Neural cell (in vitro differentiated cells): ENCODE measurements around the gene PLEKHA3. TPM values are rescaled to one million over a fixed set of nuclear protein-coding genes. Genes with fewer than 3 reads are reported as not detected.

Experiments
- H2AFZ ChIP-seq: fragments of 200-600, 300-800 bp; sonication (generic), shearing (Covaris generic); 2 replicates; pipeline ENCODE4 v1.6.0; 2014; ENCODE audit warnings: low read depth, mild to moderate bottlenecking, antibody characterized with exemption, low read length, moderate library complexity
- H3F3A ChIP-seq: fragments of 200-600 bp; shearing (Covaris generic); 2 replicates; pipeline ENCODE4 v1.6.1; 2016; ENCODE audit warnings: mild to moderate bottlenecking, moderate library complexity, mixed read lengths, antibody characterized with exemption, low read length; ENCODE audit not compliant: insufficient read depth, poor library complexity, severe bottlenecking
- H3K27ac ChIP-seq: fragments of 200-600, 300-800 bp; sonication (generic), shearing (Covaris generic); 2 replicates; pipeline ENCODE4 v1.5.1; 2014; ENCODE audit warnings: mild to moderate bottlenecking, low read length, moderate library complexity
- H3K27me3 ChIP-seq: fragments of 300-800, 200-600 bp; sonication (generic), shearing (Covaris generic); 2 replicates; pipeline ENCODE4 v1.6.0; 2014; ENCODE audit warnings: mild to moderate bottlenecking, low read depth, low read length, moderate library complexity; ENCODE audit not compliant: insufficient read depth
- H3K36me3 ChIP-seq: fragments of 300-800, 200-600 bp; sonication (generic), shearing (Covaris generic); 2 replicates; pipeline ENCODE4 v1.5.1; 2014; ENCODE audit warnings: mild to moderate bottlenecking, antibody characterized with exemption, low read length, moderate library complexity; ENCODE audit not compliant: insufficient read depth
- H3K4me2 ChIP-seq: fragments of 300-800, 200-600 bp; sonication (generic), shearing (Covaris generic); 2 replicates; pipeline ENCODE4 v1.6.0; 2014; ENCODE audit warnings: mild to moderate bottlenecking, low read length
- H3K4me3 ChIP-seq: fragments of 300-800, 200-600 bp; sonication (generic), shearing (Covaris generic); 2 replicates; pipeline ENCODE4 v1.5.1; 2014; ENCODE audit warnings: mild to moderate bottlenecking, low read length, moderate library complexity
- H3K79me2 ChIP-seq: fragments of 200-600 bp; shearing (Covaris generic); replicated peaks from 2 replicates; pipeline ENCODE4 v1.6.0; 2014; ENCODE audit warnings: mild to moderate bottlenecking, low read length, moderate library complexity; ENCODE audit not compliant: insufficient read depth
- H3K9ac ChIP-seq: fragments of 300-800, 200-600 bp; sonication (generic), shearing (Covaris generic); 2 replicates; pipeline ENCODE4 v1.6.1; 2016; ENCODE audit warnings: mild to moderate bottlenecking, low read length, mixed read lengths
- H3K9me2 ChIP-seq: fragments of 200-600 bp; shearing (Covaris generic); 2 replicates; pipeline ENCODE4 v1.6.1; 2016; ENCODE audit warnings: mild to moderate bottlenecking, low read length, mixed read lengths; ENCODE audit not compliant: insufficient read depth
- H3K9me3 ChIP-seq: fragments of 200-600, 300-800 bp; sonication (generic), shearing (Covaris generic); 2 replicates; pipeline ENCODE4 v1.6.1; 2016; ENCODE audit warnings: mild to moderate bottlenecking, mixed run types, low read length, moderate library complexity, mixed read lengths
- H4K20me1 ChIP-seq: fragments of 200-600 bp; shearing (Covaris generic); 2 replicates; pipeline ENCODE4 v1.6.1; 2016; ENCODE audit warnings: mild to moderate bottlenecking, mixed run types; ENCODE audit not compliant: insufficient read depth
- EZH2 ChIP-seq: fragments of 200-600, 300-800 bp; shearing (Covaris generic), sonication (generic); IDR thresholded peaks from 2 replicates; pipeline ENCODE4 v1.6.1; 2014; ENCODE audit warnings: antibody characterized with exemption, low read length, borderline replicate concordance, mild to moderate bottlenecking; ENCODE audit not compliant: insufficient read depth, poor library complexity, severe bottlenecking
- MXI1 ChIP-seq: fragments of 450-650 bp; conservative IDR thresholded peaks from 2 replicates; pipeline ENCODE4 v1.6.1; 2014; ENCODE audit warnings: antibody characterized with exemption, mild to moderate bottlenecking; ENCODE audit not compliant: poor library complexity, severe bottlenecking
- POLR2AphosphoS5 ChIP-seq: IDR thresholded peaks from 2 replicates; pipeline ENCODE4 v1.6.1; 2012
- RAD21 ChIP-seq: fragments of 450-650 bp; conservative IDR thresholded peaks from 2 replicates; pipeline ENCODE4 v1.6.1; 2014; ENCODE audit warnings: antibody characterized with exemption, mild to moderate bottlenecking, moderate library complexity
- SMC3 ChIP-seq: fragments of 450-650 bp; conservative IDR thresholded peaks from 2 replicates; pipeline ENCODE4 v1.6.1; 2014; ENCODE audit warnings: antibody characterized with exemption, mild to moderate bottlenecking, moderate library complexity; ENCODE audit not compliant: poor library complexity
- TAF1 ChIP-seq: IDR thresholded peaks from 2 replicates; pipeline ENCODE4 v1.6.1; 2012; ENCODE audit warnings: low read depth
- polyA plus RNA-seq: library from polyadenylated mRNA; depleted of rRNA; stranded (reverse); fragments of >200 nt; gene quantifications from 2 replicates; pipeline ENCODE4 v1.2.3, GENCODE V29; 2014
- TF ChIP-seq, protein P1 (sequence below): fragments of 450-650 bp; IDR thresholded peaks from 2 replicates; pipeline ENCODE4 v1.5.1; 2014; ENCODE audit warnings: antibody characterized with exemption, mild to moderate bottlenecking, moderate library complexity; ENCODE audit not compliant: poor library complexity, severe bottlenecking
- TF ChIP-seq, protein P2 (sequence below): IDR thresholded peaks from 2 replicates; pipeline ENCODE4 v1.6.1; 2012; ENCODE audit warnings: borderline replicate concordance

Gene PLEKHA3
- polyA plus RNA-seq, 1 donor from 2014 or later = 16.8 TPM

DNA sequence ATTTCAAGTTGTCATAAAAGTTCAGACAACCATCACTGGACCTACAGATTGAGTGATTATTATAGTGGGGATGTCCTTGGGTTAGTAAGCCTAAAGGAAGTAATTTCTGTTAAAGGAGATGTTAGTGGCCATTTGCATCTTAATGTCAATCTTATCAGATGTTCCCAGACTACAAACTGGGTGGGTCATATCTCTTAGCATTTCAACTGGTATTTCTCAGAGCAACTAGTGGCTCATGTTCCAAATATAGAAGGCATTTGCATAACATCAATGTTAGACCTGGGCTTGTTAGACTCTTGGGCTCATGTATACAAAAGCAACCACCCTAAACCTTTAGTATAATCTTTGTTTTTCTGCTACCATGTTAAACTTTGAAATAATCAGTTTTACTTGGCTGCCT, 17.9 kb downstream of the PLEKHA3 start:
- H3K79me2 ChIP-seq = no peaks in the 10 kb centered on the region
- no peak overlapping the region for H3K4me3 ChIP-seq
- H3K4me2 ChIP-seq = no peak overlapping the region
- H4K20me1 ChIP-seq = no peaks in the 10 kb centered on the region
- H3K27me3 ChIP-seq = no peaks in the 10 kb centered on the region
- H3K36me3 ChIP-seq = peaks cover 20% of the 10 kb centered on the region
- no peak overlapping the region for H3K27ac ChIP-seq
- H3K9me3 ChIP-seq = no peaks in the 10 kb centered on the region
- no peak overlapping the region for H3K9ac ChIP-seq
- no peaks in the 10 kb centered on the region for H3K9me2 ChIP-seq
- H3F3A ChIP-seq = no peaks in the 10 kb centered on the region
- H2AFZ ChIP-seq = no peak overlapping the region
- TF ChIP-seq, protein P1, sequence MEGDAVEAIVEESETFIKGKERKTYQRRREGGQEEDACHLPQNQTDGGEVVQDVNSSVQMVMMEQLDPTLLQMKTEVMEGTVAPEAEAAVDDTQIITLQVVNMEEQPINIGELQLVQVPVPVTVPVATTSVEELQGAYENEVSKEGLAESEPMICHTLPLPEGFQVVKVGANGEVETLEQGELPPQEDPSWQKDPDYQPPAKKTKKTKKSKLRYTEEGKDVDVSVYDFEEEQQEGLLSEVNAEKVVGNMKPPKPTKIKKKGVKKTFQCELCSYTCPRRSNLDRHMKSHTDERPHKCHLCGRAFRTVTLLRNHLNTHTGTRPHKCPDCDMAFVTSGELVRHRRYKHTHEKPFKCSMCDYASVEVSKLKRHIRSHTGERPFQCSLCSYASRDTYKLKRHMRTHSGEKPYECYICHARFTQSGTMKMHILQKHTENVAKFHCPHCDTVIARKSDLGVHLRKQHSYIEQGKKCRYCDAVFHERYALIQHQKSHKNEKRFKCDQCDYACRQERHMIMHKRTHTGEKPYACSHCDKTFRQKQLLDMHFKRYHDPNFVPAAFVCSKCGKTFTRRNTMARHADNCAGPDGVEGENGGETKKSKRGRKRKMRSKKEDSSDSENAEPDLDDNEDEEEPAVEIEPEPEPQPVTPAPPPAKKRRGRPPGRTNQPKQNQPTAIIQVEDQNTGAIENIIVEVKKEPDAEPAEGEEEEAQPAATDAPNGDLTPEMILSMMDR = no peak
- TF ChIP-seq SMC3 (no peak), POLR2AphosphoS5 (no peak)
- TF ChIP-seq, protein P2, sequence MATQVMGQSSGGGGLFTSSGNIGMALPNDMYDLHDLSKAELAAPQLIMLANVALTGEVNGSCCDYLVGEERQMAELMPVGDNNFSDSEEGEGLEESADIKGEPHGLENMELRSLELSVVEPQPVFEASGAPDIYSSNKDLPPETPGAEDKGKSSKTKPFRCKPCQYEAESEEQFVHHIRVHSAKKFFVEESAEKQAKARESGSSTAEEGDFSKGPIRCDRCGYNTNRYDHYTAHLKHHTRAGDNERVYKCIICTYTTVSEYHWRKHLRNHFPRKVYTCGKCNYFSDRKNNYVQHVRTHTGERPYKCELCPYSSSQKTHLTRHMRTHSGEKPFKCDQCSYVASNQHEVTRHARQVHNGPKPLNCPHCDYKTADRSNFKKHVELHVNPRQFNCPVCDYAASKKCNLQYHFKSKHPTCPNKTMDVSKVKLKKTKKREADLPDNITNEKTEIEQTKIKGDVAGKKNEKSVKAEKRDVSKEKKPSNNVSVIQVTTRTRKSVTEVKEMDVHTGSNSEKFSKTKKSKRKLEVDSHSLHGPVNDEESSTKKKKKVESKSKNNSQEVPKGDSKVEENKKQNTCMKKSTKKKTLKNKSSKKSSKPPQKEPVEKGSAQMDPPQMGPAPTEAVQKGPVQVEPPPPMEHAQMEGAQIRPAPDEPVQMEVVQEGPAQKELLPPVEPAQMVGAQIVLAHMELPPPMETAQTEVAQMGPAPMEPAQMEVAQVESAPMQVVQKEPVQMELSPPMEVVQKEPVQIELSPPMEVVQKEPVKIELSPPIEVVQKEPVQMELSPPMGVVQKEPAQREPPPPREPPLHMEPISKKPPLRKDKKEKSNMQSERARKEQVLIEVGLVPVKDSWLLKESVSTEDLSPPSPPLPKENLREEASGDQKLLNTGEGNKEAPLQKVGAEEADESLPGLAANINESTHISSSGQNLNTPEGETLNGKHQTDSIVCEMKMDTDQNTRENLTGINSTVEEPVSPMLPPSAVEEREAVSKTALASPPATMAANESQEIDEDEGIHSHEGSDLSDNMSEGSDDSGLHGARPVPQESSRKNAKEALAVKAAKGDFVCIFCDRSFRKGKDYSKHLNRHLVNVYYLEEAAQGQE = no peak

DNA sequence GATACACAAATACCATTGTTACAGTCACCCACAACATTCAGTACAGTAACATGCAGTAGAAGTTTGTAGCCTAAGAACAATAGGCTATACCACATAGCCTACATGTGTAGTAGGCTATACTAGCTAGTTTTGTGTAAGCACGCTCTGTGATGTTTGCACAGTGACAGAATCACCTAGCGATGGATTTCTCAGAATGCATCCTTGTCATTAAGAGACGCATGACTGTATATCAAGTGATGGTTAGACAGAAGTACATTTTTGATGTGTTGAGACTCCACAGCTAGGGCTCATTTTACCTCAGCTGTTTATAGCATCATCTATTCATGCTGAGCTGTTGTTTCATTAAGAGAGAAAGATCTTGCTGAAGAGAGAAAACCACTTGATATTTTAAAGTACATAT, 19.4 kb downstream of the PLEKHA3 start:
- Histone ChIP-seq H3K9me2 (no peaks in the 10 kb centered on the region), H3F3A (no peaks in the 10 kb centered on the region), H3K4me3 (no peak overlapping the region), H3K9ac (no peak overlapping the region), H2AFZ (no peak overlapping the region), H3K4me2 (no peak overlapping the region), H3K27ac (no peak overlapping the region), H3K36me3 (peaks cover 17% of the 10 kb centered on the region), H3K79me2 (no peaks in the 10 kb centered on the region), H4K20me1 (no peaks in the 10 kb centered on the region), H3K9me3 (no peaks in the 10 kb centered on the region), H3K27me3 (no peaks in the 10 kb centered on the region)
- TF ChIP-seq TAF1 (no peak), RAD21 (no peak), EZH2 (no peak)
- TF ChIP-seq, protein P1 = no peak

DNA sequence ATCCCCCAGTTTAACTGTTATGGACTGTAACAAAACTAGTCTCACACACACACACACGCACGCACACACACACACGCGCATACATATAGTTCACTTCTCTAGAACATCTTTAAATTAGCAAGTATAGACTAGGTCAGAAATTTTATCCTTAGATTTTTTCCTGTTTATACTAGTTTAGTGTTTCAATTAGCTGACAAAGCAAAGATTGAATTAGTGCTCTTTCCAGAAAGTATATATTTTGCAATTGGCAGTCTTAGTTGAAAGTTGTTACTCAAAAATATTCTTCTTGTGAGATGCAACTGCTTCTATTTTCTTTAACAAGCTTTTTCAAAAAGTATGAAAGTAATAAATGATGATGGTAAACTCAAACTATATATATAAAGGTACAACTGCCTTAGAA, 22.5 kb downstream of the PLEKHA3 start:
- no peak overlapping the region for H3K27ac ChIP-seq
- H3K27me3 ChIP-seq = no peaks in the 10 kb centered on the region
- no peaks in the 10 kb centered on the region for H3K9me3 ChIP-seq
- no peak overlapping the region for H3K4me2 ChIP-seq
- H3K9ac ChIP-seq = no peak overlapping the region
- no peaks in the 10 kb centered on the region for H3F3A ChIP-seq
- no peaks in the 10 kb centered on the region for H4K20me1 ChIP-seq
- H2AFZ ChIP-seq = no peak overlapping the region
- peaks cover 21% of the 10 kb centered on the region for H3K36me3 ChIP-seq
- H3K79me2 ChIP-seq = no peaks in the 10 kb centered on the region
- no peak overlapping the region for H3K4me3 ChIP-seq
- H3K9me2 ChIP-seq = no peaks in the 10 kb centered on the region
- TF ChIP-seq SMC3 (no peak), MXI1 (no peak), EZH2 (no peak), TAF1 (no peak), RAD21 (no peak)
- TF ChIP-seq, protein P2 = no peak
- TF ChIP-seq, protein P1 = no peak
